Rectal smooth muscle tissue (tissue), 1 donor: ENCODE results near the gene SLC26A9.
"Not testable (repeated sequence)": the region's sequence is repeated elsewhere in the genome, so short reads cannot be mapped to it uniquely, and the experiment has no call there.

Experiments used
- H3K27ac ChIP-seq: one replicate; pipeline ENCODE4 v1.7.0; 2013; ENCODE audit warnings: low read depth, low read length, inconsistent platforms
- H3K27me3 ChIP-seq: one replicate; pipeline ENCODE4 v1.7.0; 2013; ENCODE audit warnings: low read length; ENCODE audit not compliant: control insufficient read depth, insufficient read depth
- H3K36me3 ChIP-seq: one replicate; pipeline ENCODE4 v1.7.0; 2013; ENCODE audit warnings: low read length; ENCODE audit not compliant: control insufficient read depth, insufficient read depth
- H3K4me1 ChIP-seq: one replicate; pipeline ENCODE4 v1.7.0; 2013; ENCODE audit warnings: low read length; ENCODE audit not compliant: control insufficient read depth, insufficient read depth
- H3K4me3 ChIP-seq: one replicate; pipeline ENCODE4 v1.7.0; 2013; ENCODE audit warnings: low read length
- H3K9ac ChIP-seq: one replicate; pipeline ENCODE4 v1.7.0; 2013; ENCODE audit warnings: low read length

Gene SLC26A9

DNA sequence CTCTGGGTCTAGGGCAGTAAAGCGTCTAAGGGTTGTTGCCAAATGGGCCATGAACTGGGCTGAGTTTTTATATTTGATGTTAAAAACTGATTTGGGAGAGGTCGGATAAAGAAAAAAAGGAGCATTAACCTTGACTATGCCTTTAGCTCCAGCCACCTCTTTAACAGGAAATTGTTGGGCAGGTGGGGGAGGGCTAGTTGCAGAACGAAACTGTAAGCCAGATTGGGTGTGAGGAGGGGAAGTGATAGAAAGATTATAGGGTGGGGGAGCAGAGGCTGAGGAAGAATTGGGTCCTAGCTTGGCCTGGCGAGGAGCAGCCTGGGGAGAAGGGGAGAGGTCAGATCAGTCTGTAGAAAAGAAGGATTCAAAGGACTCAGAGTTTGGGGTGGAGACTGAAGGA lies 54.2 kb downstream of the SLC26A9 start:
- H3K9ac ChIP-seq, H3K4me1 ChIP-seq, H3K36me3 ChIP-seq, H3K27me3 ChIP-seq, H3K27ac ChIP-seq, H3K4me3 ChIP-seq: not testable (repeated sequence)

GRCh38 chr1:205883792-205884191 lies 59.5 kb downstream of the SLC26A9 start:
- no peak overlapping the region for H3K9ac ChIP-seq
- no peak overlapping the region for H3K27ac ChIP-seq
- no peaks in the 10 kb centered on the region for H3K36me3 ChIP-seq
- H3K4me3 ChIP-seq, result no peak overlapping the region
- no peaks in the 10 kb centered on the region for H3K27me3 ChIP-seq
- H3K4me1 ChIP-seq, result no peaks in the 10 kb centered on the region

- no peaks in the 10 kb centered on the region for H3K4me1 ChIP-seq
- no peaks in the 10 kb centered on the region for H3K27me3 ChIP-seq
- no peaks in the 10 kb centered on the region for H3K36me3 ChIP-seq
- no peak overlapping the region for H3K27ac ChIP-seq
- H3K4me3 ChIP-seq, result no peak overlapping the region
- H3K9ac ChIP-seq, result no peak overlapping the region
These were observed 62.3 kb downstream of the SLC26A9 start for GRCh38 chr1:205880923-205881322.

DNA sequence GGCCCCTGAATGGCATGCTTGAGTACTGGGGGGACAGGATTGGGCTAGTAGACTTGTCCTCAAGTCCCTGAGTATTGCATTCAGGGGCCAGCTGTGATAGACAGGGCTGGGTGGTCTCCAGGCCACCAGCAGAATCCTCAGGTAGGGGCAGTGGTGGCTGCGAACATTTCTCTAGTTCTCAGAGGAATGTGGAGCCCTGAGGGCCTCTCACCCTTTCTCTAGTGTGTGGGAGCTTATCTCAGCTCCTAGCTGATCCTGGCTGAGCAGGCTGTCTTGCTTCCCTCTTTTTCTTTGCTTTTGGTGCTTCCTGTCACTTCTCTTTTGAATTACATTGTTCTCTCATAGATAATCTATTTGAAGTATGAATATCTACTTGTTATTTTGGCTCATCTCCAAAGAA lies 63.3 kb downstream of the SLC26A9 start:
- no peaks in the 10 kb centered on the region for H3K27me3 ChIP-seq
- no peak overlapping the region for H3K4me3 ChIP-seq
- no peaks in the 10 kb centered on the region for H3K36me3 ChIP-seq
- no peaks in the 10 kb centered on the region for H3K4me1 ChIP-seq
- H3K27ac ChIP-seq, result no peak overlapping the region
- no peak overlapping the region for H3K9ac ChIP-seq

- Histone ChIP-seq H3K4me3 (no peak overlapping the region), H3K27ac (no peak overlapping the region), H3K9ac (no peak overlapping the region), H3K36me3 (no peaks in the 10 kb centered on the region), H3K27me3 (no peaks in the 10 kb centered on the region), H3K4me1 (no peaks in the 10 kb centered on the region)
These were observed 65.2 kb downstream of the SLC26A9 start for GRCh38 chr1:205878026-205878425.

DNA sequence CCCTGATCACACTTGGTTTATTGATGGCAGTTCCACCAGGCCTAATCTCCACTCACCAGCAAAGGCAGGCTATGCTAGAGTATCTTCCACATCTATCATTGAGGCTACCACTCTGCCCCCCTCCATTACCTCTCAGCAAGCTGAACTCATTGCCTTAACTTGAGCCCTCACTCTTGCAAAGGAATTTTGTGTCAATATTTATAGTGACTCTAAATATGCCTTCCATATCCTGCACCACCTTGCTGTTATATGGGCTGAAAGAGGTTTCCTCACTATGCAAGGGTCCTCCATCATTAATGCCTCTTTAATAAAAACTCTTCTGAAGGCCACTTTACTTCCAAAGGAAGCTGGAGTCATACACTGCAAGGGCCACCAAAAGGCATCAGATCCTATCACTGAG lies 70.1 kb downstream of the SLC26A9 start:
- not testable (repeated sequence) for H3K9ac ChIP-seq, H3K36me3 ChIP-seq, H3K27me3 ChIP-seq, H3K4me3 ChIP-seq, H3K4me1 ChIP-seq, H3K27ac ChIP-seq

DNA sequence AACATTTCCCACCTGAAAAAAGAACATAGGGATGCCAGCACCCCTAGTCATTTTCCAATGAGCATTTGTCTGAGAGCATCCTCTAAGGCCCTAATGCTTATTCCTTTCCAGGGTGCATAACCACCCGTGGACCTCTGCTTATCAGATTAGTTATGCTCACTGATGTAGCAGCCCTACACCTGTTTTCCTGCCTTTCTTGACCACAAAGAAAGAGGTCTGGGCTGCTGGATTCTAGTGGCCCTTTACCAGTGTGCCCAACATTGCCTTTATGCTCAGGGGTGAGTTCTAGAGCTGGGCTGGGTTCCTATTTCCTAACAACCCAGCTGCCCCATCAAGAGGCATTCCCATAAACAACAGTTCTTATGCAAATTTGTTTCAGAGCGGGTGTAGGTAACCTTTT lies 73.0 kb downstream of the SLC26A9 start:
- Histone ChIP-seq H3K9ac (no peak overlapping the region), H3K4me1 (no peaks in the 10 kb centered on the region), H3K36me3 (no peaks in the 10 kb centered on the region), H3K27me3 (no peaks in the 10 kb centered on the region), H3K27ac (no peak overlapping the region), H3K4me3 (no peak overlapping the region)
